ENCODE results near the gene CMTR1.

DNA sequence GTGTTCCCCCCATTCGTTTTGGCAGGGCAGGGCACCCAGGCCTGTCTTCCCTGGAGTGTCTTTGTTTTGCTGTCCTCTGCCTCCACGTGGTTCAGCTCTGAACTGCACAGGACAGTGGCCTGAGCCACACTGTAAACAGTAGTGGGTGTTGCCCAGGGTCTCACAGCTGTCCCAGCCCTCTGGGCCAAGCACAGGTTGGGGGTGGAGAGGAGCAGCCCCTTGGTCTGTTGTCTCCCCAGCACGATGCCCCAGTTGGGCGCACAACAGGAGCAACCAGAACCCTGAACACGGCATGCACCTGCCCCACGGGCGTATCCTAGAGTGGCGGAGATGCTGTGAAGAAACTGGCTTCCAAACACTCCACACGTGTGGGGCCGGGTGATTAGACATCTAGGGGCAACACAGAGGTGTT lies 52.3 kb downstream of the CMTR1 start:
- no peak for TF ChIP-seq MEIS1 (CRISPR knock-in tag; IDR thresholded peaks at IDR 0.05; ENCODE audit: borderline replicate concordance)
- TF ChIP-seq, protein P1, sequence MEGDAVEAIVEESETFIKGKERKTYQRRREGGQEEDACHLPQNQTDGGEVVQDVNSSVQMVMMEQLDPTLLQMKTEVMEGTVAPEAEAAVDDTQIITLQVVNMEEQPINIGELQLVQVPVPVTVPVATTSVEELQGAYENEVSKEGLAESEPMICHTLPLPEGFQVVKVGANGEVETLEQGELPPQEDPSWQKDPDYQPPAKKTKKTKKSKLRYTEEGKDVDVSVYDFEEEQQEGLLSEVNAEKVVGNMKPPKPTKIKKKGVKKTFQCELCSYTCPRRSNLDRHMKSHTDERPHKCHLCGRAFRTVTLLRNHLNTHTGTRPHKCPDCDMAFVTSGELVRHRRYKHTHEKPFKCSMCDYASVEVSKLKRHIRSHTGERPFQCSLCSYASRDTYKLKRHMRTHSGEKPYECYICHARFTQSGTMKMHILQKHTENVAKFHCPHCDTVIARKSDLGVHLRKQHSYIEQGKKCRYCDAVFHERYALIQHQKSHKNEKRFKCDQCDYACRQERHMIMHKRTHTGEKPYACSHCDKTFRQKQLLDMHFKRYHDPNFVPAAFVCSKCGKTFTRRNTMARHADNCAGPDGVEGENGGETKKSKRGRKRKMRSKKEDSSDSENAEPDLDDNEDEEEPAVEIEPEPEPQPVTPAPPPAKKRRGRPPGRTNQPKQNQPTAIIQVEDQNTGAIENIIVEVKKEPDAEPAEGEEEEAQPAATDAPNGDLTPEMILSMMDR (CRISPR knock-in tag; IDR thresholded peaks at IDR 0.05) = peak; percentile 41
- no peak for TF ChIP-seq MAFG (CRISPR knock-in tag; IDR thresholded peaks at IDR 0.05)
- no peak for TF ChIP-seq ZFP36 (IDR thresholded peaks at IDR 0.05; ENCODE audit: borderline replicate concordance, low read depth, low read length, partially characterized antibody)
- no peak for TF ChIP-seq EP300 (IDR thresholded peaks at IDR 0.05; ENCODE audit: low read depth in 2 of 2, low read length in 2 of 2)
- TF ChIP-seq EP300 (CRISPR knock-in tag; IDR thresholded peaks at IDR 0.05; ENCODE audit: borderline replicate concordance) = no peak

Measured in HepG2 (cell line).